Measurements from ENCODE around the gene GOLT1B.

The GOLT1B gene

GRCh38 chr12:21566907-21567394 is 65.4 kb downstream of the GOLT1B start:
- no peak for DNase-seq
